HepG2 (cell line): Measurements from ENCODE around the gene UBR4. TPM values are rescaled to one million over a fixed set of nuclear protein-coding genes. Genes with fewer than 3 reads are reported as not detected.

Source experiments
- ATAC-seq: fragments of 200-7000 bp; cut with Tn5 transposase; 3 replicates; pipeline ENCODE4 v1.9.1; 2020; ENCODE audit warnings: mild to moderate bottlenecking, moderate library complexity
- BruUV-seq: library from RNA; stranded (reverse); fragments of 400-500 nt; replicated peaks from 2 replicates; lab custom pipeline; 2021; lab: Mats Ljungman, UMichigan
- CTCF ChIA-PET: fragments of 300-600 bp; formaldehyde crosslinking; extraction: SDS; loops from one replicate; lab custom pipeline; 2021; ENCODE audit warnings: low total read pairs, inconsistent platforms, low intra/inter-chr PET ratio; lab: Yijun Ruan, JAX
- POLR2A ChIA-PET: fragments of 350-600 bp; sonication (Branson Sonifier 250); formaldehyde crosslinking; loops from one replicate; lab custom pipeline; 2020; ENCODE audit warnings: antibody characterized with exemption, inconsistent platforms; lab: Yijun Ruan, JAX
- DNase-seq: peaks from one replicate; pipeline ENCODE4 v3.0.0-alpha.2; 2015; ENCODE audit warnings: low spot score
- FAIRE-seq: peaks from 3 replicates; lab custom pipeline; 2011; peaks lifted over from hg19 to GRCh38; lab: Jason Lieb, UNC
- H2AFZ ChIP-seq: one replicate; pipeline ENCODE4 v1.6.1; 2011; ENCODE audit warnings: low read length, inconsistent platforms
- H3K27ac ChIP-seq: fragments of 300-600 bp; 3 replicates; pipeline ENCODE4 v1.8.0; 2011; ENCODE audit warnings: mixed run types, mild to moderate bottlenecking, mixed read lengths, low read length, inconsistent platforms; ENCODE audit not compliant: insufficient read depth; ENCODE audit errors: extremely low read length
- H3K27me3 ChIP-seq, 2 experiments: fragments of 200-600 bp in 1 of 2; 2 replicates in 1 of 2; 3 replicates in 1 of 2; pipeline versions ENCODE4 v1.6.0 to v1.8.0; 2011; ENCODE audit warnings: low read length in 2 of 2, mild to moderate bottlenecking in 2 of 2, moderate library complexity in 2 of 2, inconsistent platforms in 1 of 2; ENCODE audit not compliant: insufficient read depth in 2 of 2, control insufficient read depth in 1 of 2
- H3K36me3 ChIP-seq, 2 experiments: fragments of 200-600 bp in 1 of 2; replicated peaks in 1 of 2; 2 replicates in 1 of 2; 3 replicates in 1 of 2; pipeline versions ENCODE4 v1.5.1 to v1.8.0; 2011; ENCODE audit warnings: low read length in 2 of 2, inconsistent platforms in 1 of 2; ENCODE audit not compliant: insufficient read depth in 2 of 2, control insufficient read depth in 1 of 2
- H3K4me1 ChIP-seq: 2 replicates; pipeline ENCODE4 v1.5.1; 2012; ENCODE audit warnings: low read length, inconsistent platforms; ENCODE audit not compliant: insufficient read depth
- H3K4me2 ChIP-seq: 2 replicates; pipeline ENCODE4 v1.6.0; 2011; ENCODE audit warnings: low read depth, low read length, inconsistent platforms
- H3K4me3 ChIP-seq, 3 experiments: fragments of 200-600 bp in 1 of 3; sonication (generic), shearing (Covaris generic) in 1 of 3; replicated peaks in 1 of 3; 2 replicates each; pipeline ENCODE4 v1.5.1; 2011 to 2016; ENCODE audit warnings: low read length in 3 of 3, inconsistent platforms in 2 of 3, low read depth in 2 of 3, mild to moderate bottlenecking in 2 of 3, control low read depth in 1 of 3, mixed read lengths in 1 of 3; ENCODE audit not compliant: insufficient read depth in 1 of 3
- H3K79me2 ChIP-seq: one replicate; pipeline ENCODE4 v1.6.1; 2011; ENCODE audit warnings: low read length, inconsistent platforms; ENCODE audit not compliant: insufficient read depth
- H3K9ac ChIP-seq: 2 replicates; pipeline ENCODE4 v1.6.0; 2011; ENCODE audit warnings: mild to moderate bottlenecking, low read depth, low read length, inconsistent platforms; ENCODE audit not compliant: insufficient read depth
- H3K9me3 ChIP-seq: 2 replicates; pipeline ENCODE4 v1.5.1; 2012; ENCODE audit warnings: mild to moderate bottlenecking, low read length
- H4K20me1 ChIP-seq: 2 replicates; pipeline ENCODE4 v1.6.0; 2011; ENCODE audit warnings: inconsistent platforms, mild to moderate bottlenecking, low read length, moderate library complexity; ENCODE audit not compliant: insufficient read depth
- CBX5 ChIP-seq: sonication (generic); formaldehyde crosslinking; IDR thresholded peaks from 2 replicates; pipeline ENCODE4 v1.4.0; 2020; ENCODE audit warnings: missing genetic modification reagents, borderline replicate concordance
- DR1 ChIP-seq: sonication (generic); formaldehyde crosslinking; IDR thresholded peaks from 2 replicates; pipeline ENCODE4 v1.8.0; 2021; ENCODE audit warnings: mild to moderate bottlenecking, missing genetic modification reagents, inconsistent platforms
- FOXK1 ChIP-seq: sonication (generic); formaldehyde crosslinking; IDR thresholded peaks from 2 replicates; pipeline ENCODE4 v1.4.0; 2020; ENCODE audit warnings: low read depth, missing genetic modification reagents, borderline replicate concordance
- KMT2A ChIP-seq: sonication (generic); formaldehyde crosslinking; IDR thresholded peaks from 2 replicates; pipeline ENCODE4 v1.4.0; 2020; ENCODE audit warnings: missing genetic modification reagents
- MIER2 ChIP-seq: IDR thresholded peaks from 2 replicates; pipeline ENCODE4 v1.6.1; 2016; ENCODE audit warnings: missing biosample characterization, missing genetic modification reagents
- MTA1 ChIP-seq: sonication (generic); formaldehyde crosslinking; IDR thresholded peaks from 2 replicates; pipeline ENCODE4 v1.4.0; 2020; ENCODE audit warnings: missing genetic modification reagents, mild to moderate bottlenecking, borderline replicate concordance
- SP5 ChIP-seq: IDR thresholded peaks from 2 replicates; pipeline ENCODE4 v1.6.1; 2016; ENCODE audit warnings: low read depth, borderline replicate concordance
- TBX2 ChIP-seq: sonication (generic); formaldehyde crosslinking; IDR thresholded peaks from 2 replicates; pipeline ENCODE4 v1.5.0; 2020; ENCODE audit warnings: missing genetic modification reagents, mild to moderate bottlenecking, borderline replicate concordance
- TCF7 ChIP-seq: sonication (generic); IDR thresholded peaks from 2 replicates; pipeline ENCODE4 v1.6.1; 2016; ENCODE audit warnings: antibody characterized with exemption, low read depth
- YY1 ChIP-seq: IDR thresholded peaks from 2 replicates; pipeline ENCODE4 v1.6.1; 2011; ENCODE audit warnings: low read length, low read depth, moderate library complexity, mild to moderate bottlenecking; ENCODE audit not compliant: insufficient read depth, insufficient replicate concordance
- ZBTB38 ChIP-seq: sonication (generic); formaldehyde crosslinking; IDR thresholded peaks from 2 replicates; pipeline ENCODE4 v1.5.1; 2020; ENCODE audit warnings: mild to moderate bottlenecking, missing genetic modification reagents
- ZNF788 ChIP-seq: sonication (generic); formaldehyde crosslinking; IDR thresholded peaks from 2 replicates; pipeline ENCODE4 v1.5.0; 2020; ENCODE audit warnings: mild to moderate bottlenecking, missing genetic modification reagents, borderline replicate concordance
- ZNF850 ChIP-seq: sonication (generic); formaldehyde crosslinking; conservative IDR thresholded peaks from 2 replicates; pipeline ENCODE4 v1.9.0; 2021; ENCODE audit warnings: mild to moderate bottlenecking, missing genetic modification reagents
- WGBS: methylation state at CpG from one replicate; pipeline ENCODE4 v1.1.6; 2017; ENCODE audit warnings: low lambda C conversion rate; 5-methylcytosine and 5-hydroxymethylcytosine counted together
- in situ Hi-C: cut with HindIII; loops from 2 replicates; pipeline ENCODE4 v1.10.0; 2017; ENCODE audit warnings: low pct_unique_long_range_greater_than_20kb; ENCODE audit not compliant: extremely low pct_ligation_motif_present
- intact Hi-C: fragments of 100-400 bp; cut with micrococcal nuclease; formaldehyde crosslinking; loops from one replicate; pipeline ENCODE4 v1.10.0; 2022; ENCODE audit not compliant: unreplicated experiment
- polyA plus RNA-seq, 8 experiments: library from polyadenylated mRNA; depleted of rRNA in 3 of 8; stranded (reverse) in 7 of 8; unstranded in 1 of 8; fragments of >200 nt; fragmentation: Illumina TruSeq in 4 of 8; extraction: Trizol in 4 of 8; gene quantifications; 2 replicates each; pipeline versions ENCODE4 v1.2.1 to v1.2.3, GENCODE V29; 2011 to 2016; ENCODE audit warnings: low read depth in 4 of 8, missing spikeins in 1 of 8, mixed read lengths in 1 of 8; ENCODE audit not compliant: insufficient read depth in 1 of 8
- total RNA-seq, 5 experiments: library from RNA; depleted of rRNA; stranded (reverse); fragments of >200 nt; fragmentation: Illumina TruSeq; extraction: Trizol; gene quantifications; 2 replicates each; pipeline ENCODE4 v1.2.3, GENCODE V29; 2016; ENCODE audit warnings: low read depth in 1 of 5
- TF ChIP-seq, protein P1 (sequence below): sonication (generic); formaldehyde crosslinking; IDR thresholded peaks from 2 replicates; pipeline ENCODE4 v1.4.0; 2020; ENCODE audit warnings: missing genetic modification reagents
- TF ChIP-seq, protein P2 (sequence below): IDR thresholded peaks from 2 replicates; pipeline ENCODE4 v1.4.0; 2020; ENCODE audit warnings: mild to moderate bottlenecking, missing genetic modification reagents
- TF ChIP-seq, protein P3 (sequence below): sonication (generic); formaldehyde crosslinking; IDR thresholded peaks from 2 replicates; pipeline ENCODE4 v1.4.0; 2020; ENCODE audit warnings: missing genetic modification reagents; ENCODE audit errors: not compliant biosample characterization

The UBR4 gene
- total and polyA plus RNA-seq, 2 of the 13 experiments (the other 11 are each of a cell fraction or from before 2014, with no cell fraction given) = 59.1 to 106 TPM

DNA sequence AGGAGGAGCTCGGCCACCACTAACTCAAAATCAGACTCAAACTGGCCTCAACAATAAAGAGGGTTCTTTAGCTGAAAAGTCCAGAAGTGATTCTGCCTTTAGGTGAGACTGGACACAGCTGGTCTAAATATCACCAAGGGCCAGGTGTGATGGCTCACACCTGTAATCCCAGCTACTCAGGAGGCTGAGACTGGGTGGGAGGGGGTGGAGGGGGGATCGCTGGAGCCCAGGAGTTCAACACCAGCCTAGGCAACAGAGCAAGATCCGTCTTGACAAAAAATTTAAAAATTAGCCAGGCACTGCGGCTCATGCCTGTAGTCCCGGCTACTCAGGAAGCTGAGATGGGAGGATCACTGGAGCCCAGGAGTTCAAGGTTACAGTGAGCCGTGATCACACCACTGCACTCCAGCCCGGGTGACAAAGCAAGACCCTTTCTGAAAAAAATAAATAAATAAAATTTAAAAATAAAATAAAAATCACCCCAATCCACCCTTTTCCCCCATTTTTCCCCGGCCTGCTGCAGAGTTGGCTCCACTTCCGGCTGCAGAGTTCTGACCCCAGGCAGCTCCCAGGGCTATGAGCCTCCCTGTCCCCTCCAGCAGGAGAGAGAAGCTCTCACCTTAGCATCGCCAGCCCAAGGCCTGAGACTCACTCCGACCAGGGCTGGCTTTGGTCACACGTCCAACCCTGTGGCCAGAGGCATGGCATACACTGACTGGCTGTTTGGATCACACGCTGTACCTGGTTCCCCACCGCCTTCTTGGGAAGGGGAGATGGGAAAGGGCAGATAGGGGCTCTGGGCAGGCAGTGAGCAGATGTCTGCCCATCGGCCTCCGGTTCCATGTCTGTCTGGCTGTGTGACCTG is 166.3 kb downstream of the UBR4 start:
- ATAC-seq (peak; percentile 44), DNase-seq (no peak), FAIRE-seq (peak; percentile 80)
- ChIA-PET CTCF (interaction anchor here (1.2 kb wide), 1 partner anchor 52 kb away, joined by 3 read pairs; no protein-coding TSS in a partner anchor), POLR2A (interaction anchor here (1.1 to 1.8 kb wide), 3 partner anchors 9 to 33 kb away, joined by 3 to 7 read pairs (median 3); no protein-coding TSS in a partner anchor)
- 35% methylated on average over 16 of the region's 16 CpGs for WGBS
- no TSS peak for BruUV-seq
- H3K4me1 ChIP-seq = peaks cover 74% of the 10 kb centered on the region
- H3K9ac ChIP-seq = no peak overlapping the region; the same call in 1 of the 2 replicates
- H4K20me1 ChIP-seq = no peaks in the 10 kb centered on the region
- intact Hi-C loops (no loop called here), in situ Hi-C loops (no loop called here)
- H2AFZ ChIP-seq = no peak overlapping the region
- H3K79me2 ChIP-seq = no peaks in the 10 kb centered on the region
- H3K4me3 ChIP-seq = no peak overlapping the region
- H3K36me3 ChIP-seq = no peaks in the 10 kb centered on the region
- no peaks in the 10 kb centered on the region; a peak in 1 of 5 replicates for H3K27me3 ChIP-seq
- H3K27ac ChIP-seq = peak overlapping the region; percentile 49
- no peaks in the 10 kb centered on the region for H3K9me3 ChIP-seq
- H3K4me2 ChIP-seq = peak overlapping the region; percentile 36; the same call in 1 of the 2 replicates
- TF ChIP-seq CBX5 (CRISPR knock-in tag) = no peak
- no peak for TF ChIP-seq KMT2A (CRISPR knock-in tag)
- TF ChIP-seq FOXK1 = no peak
- 0 out of 2 replicates have a peak, but pooled peaks have one; percentile 18 for TF ChIP-seq TBX2 (CRISPR knock-in tag)
- 0 out of 2 replicates have a peak, but pooled peaks have one; percentile 18 for TF ChIP-seq MTA1 (CRISPR knock-in tag)
- no peak for TF ChIP-seq DR1 (CRISPR knock-in tag)
- no peak for TF ChIP-seq ZNF850
- TF ChIP-seq MIER2 (CRISPR knock-in tag) = no peak
- TF ChIP-seq, protein P1, sequence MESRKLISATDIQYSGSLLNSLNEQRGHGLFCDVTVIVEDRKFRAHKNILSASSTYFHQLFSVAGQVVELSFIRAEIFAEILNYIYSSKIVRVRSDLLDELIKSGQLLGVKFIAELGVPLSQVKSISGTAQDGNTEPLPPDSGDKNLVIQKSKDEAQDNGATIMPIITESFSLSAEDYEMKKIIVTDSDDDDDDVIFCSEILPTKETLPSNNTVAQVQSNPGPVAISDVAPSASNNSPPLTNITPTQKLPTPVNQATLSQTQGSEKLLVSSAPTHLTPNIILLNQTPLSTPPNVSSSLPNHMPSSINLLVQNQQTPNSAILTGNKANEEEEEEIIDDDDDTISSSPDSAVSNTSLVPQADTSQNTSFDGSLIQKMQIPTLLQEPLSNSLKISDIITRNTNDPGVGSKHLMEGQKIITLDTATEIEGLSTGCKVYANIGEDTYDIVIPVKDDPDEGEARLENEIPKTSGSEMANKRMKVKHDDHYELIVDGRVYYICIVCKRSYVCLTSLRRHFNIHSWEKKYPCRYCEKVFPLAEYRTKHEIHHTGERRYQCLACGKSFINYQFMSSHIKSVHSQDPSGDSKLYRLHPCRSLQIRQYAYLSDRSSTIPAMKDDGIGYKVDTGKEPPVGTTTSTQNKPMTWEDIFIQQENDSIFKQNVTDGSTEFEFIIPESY = no peak
- peak; percentile 67; the same call in 1 of the 2 replicates for TF ChIP-seq ZBTB38 (CRISPR knock-in tag)
- TF ChIP-seq ZNF788 = peak; percentile 11; the same call in 1 of the 2 replicates
- TF ChIP-seq TCF7 = no peak
- TF ChIP-seq, protein P2, sequence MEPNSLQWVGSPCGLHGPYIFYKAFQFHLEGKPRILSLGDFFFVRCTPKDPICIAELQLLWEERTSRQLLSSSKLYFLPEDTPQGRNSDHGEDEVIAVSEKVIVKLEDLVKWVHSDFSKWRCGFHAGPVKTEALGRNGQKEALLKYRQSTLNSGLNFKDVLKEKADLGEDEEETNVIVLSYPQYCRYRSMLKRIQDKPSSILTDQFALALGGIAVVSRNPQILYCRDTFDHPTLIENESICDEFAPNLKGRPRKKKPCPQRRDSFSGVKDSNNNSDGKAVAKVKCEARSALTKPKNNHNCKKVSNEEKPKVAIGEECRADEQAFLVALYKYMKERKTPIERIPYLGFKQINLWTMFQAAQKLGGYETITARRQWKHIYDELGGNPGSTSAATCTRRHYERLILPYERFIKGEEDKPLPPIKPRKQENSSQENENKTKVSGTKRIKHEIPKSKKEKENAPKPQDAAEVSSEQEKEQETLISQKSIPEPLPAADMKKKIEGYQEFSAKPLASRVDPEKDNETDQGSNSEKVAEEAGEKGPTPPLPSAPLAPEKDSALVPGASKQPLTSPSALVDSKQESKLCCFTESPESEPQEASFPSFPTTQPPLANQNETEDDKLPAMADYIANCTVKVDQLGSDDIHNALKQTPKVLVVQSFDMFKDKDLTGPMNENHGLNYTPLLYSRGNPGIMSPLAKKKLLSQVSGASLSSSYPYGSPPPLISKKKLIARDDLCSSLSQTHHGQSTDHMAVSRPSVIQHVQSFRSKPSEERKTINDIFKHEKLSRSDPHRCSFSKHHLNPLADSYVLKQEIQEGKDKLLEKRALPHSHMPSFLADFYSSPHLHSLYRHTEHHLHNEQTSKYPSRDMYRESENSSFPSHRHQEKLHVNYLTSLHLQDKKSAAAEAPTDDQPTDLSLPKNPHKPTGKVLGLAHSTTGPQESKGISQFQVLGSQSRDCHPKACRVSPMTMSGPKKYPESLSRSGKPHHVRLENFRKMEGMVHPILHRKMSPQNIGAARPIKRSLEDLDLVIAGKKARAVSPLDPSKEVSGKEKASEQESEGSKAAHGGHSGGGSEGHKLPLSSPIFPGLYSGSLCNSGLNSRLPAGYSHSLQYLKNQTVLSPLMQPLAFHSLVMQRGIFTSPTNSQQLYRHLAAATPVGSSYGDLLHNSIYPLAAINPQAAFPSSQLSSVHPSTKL (CRISPR knock-in tag) = 0 out of 2 replicates have a peak, but pooled peaks have one; percentile 29
- TF ChIP-seq YY1 = no peak
- 0 out of 2 replicates have a peak, but pooled peaks have one; percentile 32 for TF ChIP-seq SP5 (CRISPR knock-in tag)
- TF ChIP-seq, protein P3, sequence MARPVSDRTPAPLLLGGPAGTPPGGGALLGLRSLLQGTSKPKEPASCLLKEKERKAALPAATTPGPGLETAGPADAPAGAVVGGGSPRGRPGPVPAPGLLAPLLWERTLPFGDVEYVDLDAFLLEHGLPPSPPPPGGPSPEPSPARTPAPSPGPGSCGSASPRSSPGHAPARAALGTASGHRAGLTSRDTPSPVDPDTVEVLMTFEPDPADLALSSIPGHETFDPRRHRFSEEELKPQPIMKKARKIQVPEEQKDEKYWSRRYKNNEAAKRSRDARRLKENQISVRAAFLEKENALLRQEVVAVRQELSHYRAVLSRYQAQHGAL (CRISPR knock-in tag) = no peak
